GM18508 (cell line): ENCODE results near the gene TTR.

Experiments
- ATAC-seq: cut with Tn5 transposase; IDR thresholded peaks from one replicate; pipeline ENCODE4 v1.9.1; 2021; ENCODE audit warnings: moderate number of reproducible peaks; ENCODE audit not compliant: insufficient read depth, unreplicated experiment

TTR gene

GRCh38 chr18:31578126-31578525, 13.6 kb upstream of the TTR start:
- no peak for ATAC-seq

- no peak for ATAC-seq
Measured at GRCh38 chr18:31579375-31579774, 12.3 kb upstream of the TTR start.

DNA sequence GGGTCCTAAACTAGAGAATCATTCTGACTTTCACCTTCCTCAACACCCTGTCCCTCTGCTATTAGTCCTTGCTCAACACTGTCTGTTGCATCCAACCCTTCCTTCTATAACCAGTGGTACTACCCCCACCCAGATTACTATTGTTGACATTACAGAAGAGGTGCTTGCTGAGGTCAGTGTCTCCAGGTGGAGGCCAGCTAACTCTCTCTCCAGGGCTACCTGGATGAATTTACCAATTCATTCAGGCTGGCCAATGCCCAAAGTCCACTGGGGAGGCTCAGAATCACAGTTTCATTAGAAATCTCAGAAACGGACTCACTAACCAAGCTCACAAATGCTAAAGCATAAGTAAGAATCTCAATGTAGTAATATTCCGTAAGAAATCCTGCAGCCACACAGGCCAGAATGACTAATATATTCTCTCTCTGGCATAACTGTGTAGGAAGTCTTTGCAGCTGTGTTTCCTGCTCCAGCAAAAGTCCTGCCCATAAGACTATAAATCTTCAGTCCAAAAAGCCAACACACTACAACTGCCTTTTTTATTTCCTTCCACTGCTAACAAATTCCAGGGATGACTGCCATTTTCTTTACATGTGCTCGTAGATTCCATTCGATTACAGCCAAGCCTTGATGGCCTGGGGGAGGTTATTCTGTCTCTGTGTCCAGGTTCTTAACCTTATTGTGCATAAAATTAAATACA, 10.0 kb upstream of the TTR start:
- ATAC-seq = no peak

DNA sequence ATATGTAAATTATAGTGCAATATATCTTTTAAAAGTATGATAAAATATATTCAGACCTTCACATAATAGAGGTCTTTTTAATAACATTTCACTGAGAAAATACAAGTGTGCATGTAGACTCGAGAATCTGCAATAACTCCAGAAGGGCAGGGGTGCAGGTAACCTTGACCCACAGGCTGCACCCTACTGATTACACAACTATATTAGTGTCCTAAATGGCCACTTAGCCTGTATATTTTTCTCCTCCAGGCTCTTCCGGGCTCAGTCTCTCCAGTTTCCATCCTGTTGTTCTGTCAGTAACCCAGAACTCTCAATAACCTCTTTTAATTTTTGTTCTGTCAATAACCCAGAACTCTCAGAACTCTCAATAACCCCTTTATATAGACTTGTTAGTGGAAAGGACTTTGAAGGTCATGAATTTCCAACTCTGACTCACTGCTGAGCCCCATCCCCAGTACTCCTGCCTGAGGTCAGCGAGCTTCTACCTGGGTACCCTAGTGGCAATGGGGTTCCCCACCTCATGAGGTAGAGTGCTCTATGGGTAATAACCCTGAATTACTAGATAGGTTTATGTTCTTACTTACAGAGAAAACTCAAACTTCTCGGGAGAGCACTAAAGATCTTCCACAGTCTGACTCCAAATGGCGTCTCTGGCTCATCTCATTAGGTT, 8.4 kb upstream of the TTR start:
- no peak for ATAC-seq

DNA sequence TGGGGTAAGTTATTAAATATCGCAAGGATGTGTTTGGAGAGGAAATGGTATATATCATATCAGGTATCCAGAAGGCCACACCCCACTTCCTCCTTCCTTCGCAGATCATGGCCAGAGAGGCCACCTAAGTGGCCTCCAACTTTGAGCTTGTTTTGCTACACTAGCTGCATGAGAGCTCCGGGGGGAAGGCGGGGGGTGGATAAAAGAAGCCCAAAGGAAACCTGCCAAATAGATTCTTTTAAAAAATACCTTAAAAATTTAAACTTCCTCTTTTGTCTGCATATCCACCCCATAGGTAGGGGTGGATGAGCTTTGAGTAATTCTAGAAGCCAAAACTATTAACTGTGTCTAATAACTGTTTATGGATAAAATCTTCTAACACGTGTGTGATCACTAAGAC, 5.7 kb upstream of the TTR start:
- ATAC-seq = no peak

DNA sequence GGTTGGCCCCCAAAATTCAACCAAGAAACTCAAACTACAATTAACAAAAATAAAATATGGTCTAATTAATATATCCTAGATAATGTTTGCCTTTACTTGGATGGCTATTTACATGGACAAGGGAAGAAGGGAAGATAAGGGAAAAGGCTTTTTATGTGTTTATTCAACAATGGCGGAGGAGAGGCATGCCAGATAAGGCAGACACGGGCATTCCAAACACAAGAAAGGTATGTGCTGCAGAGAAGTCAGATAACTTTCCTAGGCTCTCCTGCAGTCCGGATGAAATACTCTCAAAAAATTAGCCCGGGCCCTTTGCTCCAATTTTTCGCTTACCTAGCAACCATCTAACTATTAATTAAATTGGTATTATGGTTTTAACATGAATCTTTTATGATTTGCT, 5.1 kb upstream of the TTR start:
- ATAC-seq = no peak

- ATAC-seq = no peak
Measured at GRCh38 chr18:31587529-31587928, 4.1 kb upstream of the TTR start.

DNA sequence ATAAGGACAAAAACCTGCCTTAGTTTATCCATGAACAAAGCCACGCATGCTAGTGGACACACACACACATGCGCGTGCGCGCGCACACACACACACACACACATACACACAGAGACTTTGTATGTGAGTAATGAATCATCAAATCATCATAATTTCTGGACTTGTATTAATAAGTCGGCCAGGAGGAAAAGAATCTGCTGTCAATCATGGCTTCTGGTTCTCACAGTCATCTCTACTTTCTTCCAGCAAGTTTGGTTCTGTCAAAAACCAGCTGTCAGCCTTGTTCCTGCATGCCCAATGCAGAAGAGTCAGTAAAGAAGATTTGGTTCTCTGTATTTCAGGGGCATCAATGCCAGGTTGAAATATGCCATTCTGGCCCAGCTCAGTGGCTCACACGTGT, 1.1 kb upstream of the TTR start:
- no peak for ATAC-seq

- ATAC-seq = no peak
Measured at GRCh38 chr18:31591113-31591512, 564 bp upstream of the TTR start.

GRCh38 chr18:31592506-31593157, 955 bp downstream of the TTR start:
- ATAC-seq = no peak

DNA sequence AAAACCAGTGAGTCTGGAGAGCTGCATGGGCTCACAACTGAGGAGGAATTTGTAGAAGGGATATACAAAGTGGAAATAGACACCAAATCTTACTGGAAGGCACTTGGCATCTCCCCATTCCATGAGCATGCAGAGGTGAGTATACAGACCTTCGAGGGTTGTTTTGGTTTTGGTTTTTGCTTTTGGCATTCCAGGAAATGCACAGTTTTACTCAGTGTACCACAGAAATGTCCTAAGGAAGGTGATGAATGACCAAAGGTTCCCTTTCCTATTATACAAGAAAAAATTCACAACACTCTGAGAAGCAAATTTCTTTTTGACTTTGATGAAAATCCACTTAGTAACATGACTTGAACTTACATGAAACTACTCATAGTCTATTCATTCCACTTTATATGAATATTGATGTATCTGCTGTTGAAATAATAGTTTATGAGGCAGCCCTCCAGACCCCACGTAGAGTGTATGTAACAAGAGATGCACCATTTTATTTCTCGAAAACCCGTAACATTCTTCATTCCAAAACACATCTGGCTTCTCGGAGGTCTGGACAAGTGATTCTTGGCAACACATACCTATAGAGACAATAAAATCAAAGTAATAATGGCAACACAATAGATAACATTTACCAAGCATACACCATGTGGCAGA, 3.6 kb downstream of the TTR start:
- no peak for ATAC-seq

DNA sequence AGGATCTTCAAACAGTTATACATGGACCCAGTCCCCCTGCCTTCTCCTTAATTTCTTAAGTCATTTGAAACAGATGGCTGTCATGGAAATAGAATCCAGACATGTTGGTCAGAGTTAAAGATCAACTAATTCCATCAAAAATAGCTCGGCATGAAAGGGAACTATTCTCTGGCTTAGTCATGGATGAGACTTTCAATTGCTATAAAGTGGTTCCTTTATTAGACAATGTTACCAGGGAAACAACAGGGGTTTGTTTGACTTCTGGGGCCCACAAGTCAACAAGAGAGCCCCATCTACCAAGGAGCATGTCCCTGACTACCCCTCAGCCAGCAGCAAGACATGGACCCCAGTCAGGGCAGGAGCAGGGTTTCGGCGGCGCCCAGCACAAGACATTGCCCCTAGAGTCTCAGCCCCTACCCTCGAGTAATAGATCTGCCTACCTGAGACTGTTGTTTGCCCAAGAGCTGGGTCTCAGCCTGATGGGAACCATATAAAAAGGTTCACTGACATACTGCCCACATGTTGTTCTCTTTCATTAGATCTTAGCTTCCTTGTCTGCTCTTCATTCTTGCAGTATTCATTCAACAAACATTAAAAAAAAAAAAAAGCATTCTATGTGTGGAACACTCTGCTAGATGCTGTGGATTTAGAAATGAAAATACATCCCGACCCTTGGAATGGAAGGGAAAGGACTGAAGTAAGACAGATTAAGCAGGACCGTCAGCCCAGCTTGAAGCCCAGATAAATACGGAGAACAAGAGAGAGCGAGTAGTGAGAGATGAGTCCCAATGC, 4.6 kb downstream of the TTR start:
- ATAC-seq = no peak

- no peak for ATAC-seq
Measured at GRCh38 chr18:31598021-31598805, 6.5 kb downstream of the TTR start.

- ATAC-seq = no peak
Measured at GRCh38 chr18:31603315-31603714, 11.6 kb downstream of the TTR start.

GRCh38 chr18:31606265-31606664, 14.6 kb downstream of the TTR start:
- ATAC-seq = no peak

GRCh38 chr18:31607384-31607783, 15.7 kb downstream of the TTR start:
- ATAC-seq = no peak

GRCh38 chr18:31609886-31610285, 18.2 kb downstream of the TTR start:
- ATAC-seq = no peak

DNA sequence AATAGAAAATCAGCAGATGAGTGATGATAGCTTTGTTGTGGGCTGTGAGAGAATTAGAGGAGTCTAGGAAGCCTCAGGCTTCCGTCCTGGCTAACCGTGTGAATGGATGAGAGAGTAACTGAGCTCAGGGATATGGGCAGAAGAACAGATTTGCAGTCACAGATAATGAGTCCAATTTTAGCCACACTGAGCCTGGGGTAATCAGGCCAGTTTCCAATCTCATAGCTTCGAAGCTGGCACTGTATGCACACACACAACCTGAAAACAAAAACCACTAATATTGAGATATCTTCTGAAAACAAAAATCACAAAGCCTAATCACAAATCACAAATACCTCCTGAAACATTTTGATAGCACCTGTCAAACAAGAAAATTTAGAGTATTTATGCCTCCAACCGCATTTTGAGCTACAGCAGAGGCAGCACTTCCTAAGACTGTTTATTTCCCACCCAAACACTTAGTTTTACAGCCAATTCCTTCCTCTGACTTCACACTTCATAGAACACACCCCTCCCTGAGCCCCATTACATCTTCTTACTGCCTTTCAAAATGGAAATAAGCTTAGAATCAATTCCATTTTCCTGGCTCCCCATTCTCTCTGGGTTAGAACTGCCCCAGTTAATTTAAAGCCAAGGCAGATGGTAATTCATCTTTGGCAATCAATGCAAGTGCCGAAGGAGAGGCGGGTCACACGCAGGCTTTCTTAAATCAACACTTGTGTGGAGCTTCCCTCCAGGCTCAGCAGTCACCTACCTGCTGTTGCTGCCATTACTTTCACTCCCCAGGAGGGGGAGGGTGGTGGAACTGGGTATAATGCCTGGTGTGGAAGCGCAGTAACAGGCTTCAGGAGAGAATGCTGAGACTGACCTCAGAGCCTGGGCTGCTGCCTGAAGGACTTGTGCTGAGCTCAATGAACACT, 18.9 kb downstream of the TTR start:
- ATAC-seq = no peak

DNA sequence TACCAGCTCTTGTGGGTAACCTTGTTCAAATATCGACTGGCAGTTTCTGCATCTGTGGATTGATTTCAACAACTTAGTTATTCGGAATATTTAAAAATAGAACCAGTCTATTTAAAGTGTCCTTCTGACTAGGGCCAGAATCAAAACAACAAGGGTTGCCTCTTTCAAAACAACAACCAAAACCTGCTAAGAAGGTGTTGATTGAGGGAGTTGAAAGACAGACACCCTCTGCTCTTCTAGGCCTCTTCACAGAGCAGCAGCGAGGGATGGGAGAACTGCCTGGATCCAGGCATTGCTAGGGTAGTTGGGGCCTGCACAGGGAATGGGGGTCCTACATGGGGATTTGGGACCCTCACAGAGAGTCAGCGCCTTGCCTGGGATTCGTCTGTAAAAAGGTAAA, 19.8 kb downstream of the TTR start:
- ATAC-seq = no peak
